ENCODE measurements around the gene BAZ2A. TPM values are rescaled to one million over a fixed set of nuclear protein-coding genes. Genes with fewer than 3 reads are reported as not detected.

The BAZ2A gene
- polyA plus RNA-seq, 3 donors: 8.9 to 86.0 (median 21.1) TPM

DNA sequence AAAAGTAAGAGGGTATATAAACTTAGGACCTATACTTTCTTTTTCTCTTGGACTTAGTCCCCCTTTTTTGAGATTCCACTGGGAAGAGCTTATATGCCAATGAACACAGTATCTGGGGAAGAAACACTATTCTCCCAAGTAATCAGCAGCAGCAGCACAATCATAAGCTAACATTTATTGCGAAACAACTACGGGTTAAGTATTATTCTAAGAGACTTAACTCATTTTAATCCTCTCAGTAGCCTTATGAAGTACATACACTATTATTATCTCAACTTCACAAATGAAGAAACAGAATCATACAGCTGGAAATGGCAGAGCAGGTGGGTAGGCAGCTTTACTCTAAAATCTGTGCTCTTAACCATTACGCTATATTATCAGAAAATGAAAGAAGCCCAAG lies 27.9 kb downstream of the BAZ2A start:
- intact Hi-C loops (cut with micrococcal nuclease): no loop called here
- H2AFZ ChIP-seq (ENCODE audit: insufficient read depth, low read depth, low read length, poor library complexity, severe bottlenecking): no peak overlapping the region

DNA sequence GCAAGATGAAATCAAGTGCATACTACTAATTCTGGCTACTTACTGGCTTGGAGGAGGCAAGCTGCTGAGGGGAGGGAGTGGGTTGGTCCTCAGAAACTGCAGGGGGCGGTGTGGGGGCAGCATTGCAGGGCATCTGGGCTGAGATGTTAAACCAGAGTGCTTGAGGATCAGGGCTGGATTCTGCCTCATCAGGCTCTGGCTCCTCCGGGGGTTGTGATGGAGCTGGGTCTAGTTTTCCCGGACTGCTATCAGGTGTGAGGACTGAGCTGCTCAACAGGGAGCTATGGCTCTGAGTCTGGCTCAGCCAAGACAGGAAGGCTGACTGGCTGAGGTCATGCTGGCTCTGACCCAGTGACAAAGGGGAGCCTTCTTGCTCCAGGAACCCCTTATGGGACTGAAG lies 28.6 kb downstream of the BAZ2A start:
- Histone ChIP-seq H3K36me3 (replicated peaks in 1 of 2; ENCODE audit: control insufficient read depth in 1 of 2, insufficient read depth in 2 of 2, low read length in 2 of 2) (peaks cover 99 to 100% of the 10 kb centered on the region in 2 donors), H3K79me2 (ENCODE audit: insufficient read depth, low read length) (no peaks in the 10 kb centered on the region), H3K4me1 (ENCODE audit: control insufficient read depth in 1 of 2, insufficient read depth in 2 of 2, low read length in 2 of 2) (no peaks in the 10 kb centered on the region), H3K4me3 (replicated peaks in 1 of 3; ENCODE audit: low read depth in 2 of 3, low read length in 3 of 3) (no peak overlapping the region), H3K9me3 (replicated peaks in 1 of 2; ENCODE audit: control insufficient read depth in 1 of 2, insufficient read depth in 1 of 2, low read length in 2 of 2) (no peaks in the 10 kb centered on the region), H3K4me2 (replicated peaks; ENCODE audit: extremely low read depth, low read length, poor library complexity, severe bottlenecking) (no peak overlapping the region), H3K27ac (ENCODE audit: low read depth in 1 of 2, low read length in 2 of 2) (peak overlapping the region in 1 of 2 donors; percentile 14), H4K20me1 (ENCODE audit: insufficient read depth, low read length) (peaks cover 61% of the 10 kb centered on the region), H3K9ac (ENCODE audit: insufficient read depth, low read length, poor library complexity, severe bottlenecking) (no peak overlapping the region), H3K27me3 (ENCODE audit: control insufficient read depth in 2 of 2, insufficient read depth in 2 of 2, low read length in 2 of 2) (no peaks in the 10 kb centered on the region), H2AFZ (ENCODE audit: insufficient read depth, low read depth, low read length, poor library complexity, severe bottlenecking) (no peak overlapping the region)
- DNase-seq: no peak
- TF ChIP-seq, protein P1, sequence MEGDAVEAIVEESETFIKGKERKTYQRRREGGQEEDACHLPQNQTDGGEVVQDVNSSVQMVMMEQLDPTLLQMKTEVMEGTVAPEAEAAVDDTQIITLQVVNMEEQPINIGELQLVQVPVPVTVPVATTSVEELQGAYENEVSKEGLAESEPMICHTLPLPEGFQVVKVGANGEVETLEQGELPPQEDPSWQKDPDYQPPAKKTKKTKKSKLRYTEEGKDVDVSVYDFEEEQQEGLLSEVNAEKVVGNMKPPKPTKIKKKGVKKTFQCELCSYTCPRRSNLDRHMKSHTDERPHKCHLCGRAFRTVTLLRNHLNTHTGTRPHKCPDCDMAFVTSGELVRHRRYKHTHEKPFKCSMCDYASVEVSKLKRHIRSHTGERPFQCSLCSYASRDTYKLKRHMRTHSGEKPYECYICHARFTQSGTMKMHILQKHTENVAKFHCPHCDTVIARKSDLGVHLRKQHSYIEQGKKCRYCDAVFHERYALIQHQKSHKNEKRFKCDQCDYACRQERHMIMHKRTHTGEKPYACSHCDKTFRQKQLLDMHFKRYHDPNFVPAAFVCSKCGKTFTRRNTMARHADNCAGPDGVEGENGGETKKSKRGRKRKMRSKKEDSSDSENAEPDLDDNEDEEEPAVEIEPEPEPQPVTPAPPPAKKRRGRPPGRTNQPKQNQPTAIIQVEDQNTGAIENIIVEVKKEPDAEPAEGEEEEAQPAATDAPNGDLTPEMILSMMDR (IDR thresholded peaks at IDR 0.05): no peak
- intact Hi-C loops (cut with micrococcal nuclease): no loop called here
- peaks cover 93 to 100% of the 10 kb centered on the region in 2 donors for H3K36me3 Mint-ChIP-seq
- no peaks in the 10 kb centered on the region for H3K27me3 Mint-ChIP-seq (ENCODE audit: low read depth in 3 of 3)
- WGBS (ENCODE audit: insufficient coverage): 96% methylated on average over 3 of the region's 3 CpGs
- peaks cover 0 to 3% (median 0%) of the 10 kb centered on the region in 7 donors for H3K9me3 Mint-ChIP-seq
- H3K4me3 Mint-ChIP-seq: no peak overlapping the region
- H3K4me1 Mint-ChIP-seq: no peaks in the 10 kb centered on the region
- H3K27ac Mint-ChIP-seq: peak overlapping the region in 2 of 7 donors; percentile 21 to 73

More for the DNA sequence above, 27.9 kb downstream of the BAZ2A start:
- no CpG with 5 or more reads among the region's 3 CpGs for WGBS (ENCODE audit: insufficient coverage)
- Histone ChIP-seq H3K27me3 (ENCODE audit: control insufficient read depth in 2 of 2, insufficient read depth in 2 of 2, low read length in 2 of 2) (no peaks in the 10 kb centered on the region), H3K9me3 (replicated peaks in 1 of 2; ENCODE audit: control insufficient read depth in 1 of 2, insufficient read depth in 1 of 2, low read length in 2 of 2) (no peaks in the 10 kb centered on the region), H3K4me1 (ENCODE audit: control insufficient read depth in 1 of 2, insufficient read depth in 2 of 2, low read length in 2 of 2) (no peaks in the 10 kb centered on the region), H3K4me2 (replicated peaks; ENCODE audit: extremely low read depth, low read length, poor library complexity, severe bottlenecking) (no peak overlapping the region), H3K27ac (ENCODE audit: low read depth in 1 of 2, low read length in 2 of 2) (peak overlapping the region in 1 of 2 donors; percentile 14), H3K79me2 (ENCODE audit: insufficient read depth, low read length) (no peaks in the 10 kb centered on the region), H4K20me1 (ENCODE audit: insufficient read depth, low read length) (peaks cover 58% of the 10 kb centered on the region), H3K36me3 (replicated peaks in 1 of 2; ENCODE audit: control insufficient read depth in 1 of 2, insufficient read depth in 2 of 2, low read length in 2 of 2) (peaks cover 99 to 100% of the 10 kb centered on the region in 2 donors), H3K4me3 (replicated peaks in 1 of 3; ENCODE audit: low read depth in 2 of 3, low read length in 3 of 3) (no peak overlapping the region), H3K9ac (ENCODE audit: insufficient read depth, low read length, poor library complexity, severe bottlenecking) (no peak overlapping the region)
- H3K27ac Mint-ChIP-seq: peak overlapping the region in 1 of 7 donors; percentile 72
- DNase-seq: no peak
- TF ChIP-seq, protein P1 (IDR thresholded peaks at IDR 0.05): no peak
- no peaks in the 10 kb centered on the region for H3K4me1 Mint-ChIP-seq
- no peak overlapping the region for H3K4me3 Mint-ChIP-seq
- H3K27me3 Mint-ChIP-seq (ENCODE audit: low read depth in 3 of 3): no peaks in the 10 kb centered on the region
- H3K9me3 Mint-ChIP-seq: peaks cover 0 to 3% (median 0%) of the 10 kb centered on the region in 7 donors
- peaks cover 94 to 100% of the 10 kb centered on the region in 2 donors for H3K36me3 Mint-ChIP-seq

Data from CD14-positive monocyte (primary cell).